ENCODE data around the gene LINC00305.

Gene LINC00305

GRCh38 chr18:64180171-64180570 lies 31.3 kb upstream of the LINC00305 start:
- ATAC-seq (ENCODE audit: low read depth) (no peak), DNase-seq (ENCODE audit: low spot score) (no peak)
- TF ChIP-seq CTCF (IDR thresholded peaks at IDR 0.05; ENCODE audit: poor library complexity, severe bottlenecking): no peak
- Histone ChIP-seq H3K4me3 (ENCODE audit: severe bottlenecking) (no peak overlapping the region), H3K36me3 (ENCODE audit: low read depth) (no peaks in the 10 kb centered on the region), H3K27me3 (ENCODE audit: insufficient read depth, poor library complexity, severe bottlenecking) (no peaks in the 10 kb centered on the region), H3K9me3 (ENCODE audit: severe bottlenecking) (no peaks in the 10 kb centered on the region), H3K27ac (ENCODE audit: poor library complexity, severe bottlenecking) (no peak overlapping the region), H3K4me1 (ENCODE audit: insufficient read depth, poor library complexity, severe bottlenecking) (no peaks in the 10 kb centered on the region)

- no peak overlapping the region for H3K27ac ChIP-seq (ENCODE audit: poor library complexity, severe bottlenecking)
- no peaks in the 10 kb centered on the region for H3K36me3 ChIP-seq (ENCODE audit: low read depth)
- no peak for TF ChIP-seq CTCF (IDR thresholded peaks at IDR 0.05; ENCODE audit: poor library complexity, severe bottlenecking)
- H3K27me3 ChIP-seq (ENCODE audit: insufficient read depth, poor library complexity, severe bottlenecking): no peaks in the 10 kb centered on the region
- no peak overlapping the region for H3K4me3 ChIP-seq (ENCODE audit: severe bottlenecking)
- H3K9me3 ChIP-seq (ENCODE audit: severe bottlenecking): no peaks in the 10 kb centered on the region
- DNase-seq (ENCODE audit: low spot score): no peak
- ATAC-seq (ENCODE audit: low read depth): no peak
- H3K4me1 ChIP-seq (ENCODE audit: insufficient read depth, poor library complexity, severe bottlenecking): no peaks in the 10 kb centered on the region
Observed at GRCh38 chr18:64179556-64180080, 30.7 kb upstream of the LINC00305 start.

- no peaks in the 10 kb centered on the region for H3K9me3 ChIP-seq (ENCODE audit: severe bottlenecking)
- no peak for ATAC-seq (ENCODE audit: low read depth)
Observed at GRCh38 chr18:64178860-64179259, 30.0 kb upstream of the LINC00305 start.

GRCh38 chr18:64175432-64175831 lies 26.5 kb upstream of the LINC00305 start:
- no peaks in the 10 kb centered on the region for H3K36me3 ChIP-seq (ENCODE audit: low read depth)
- no peak overlapping the region for H3K27ac ChIP-seq (ENCODE audit: poor library complexity, severe bottlenecking)
- ATAC-seq (ENCODE audit: low read depth): no peak
- no peaks in the 10 kb centered on the region for H3K27me3 ChIP-seq (ENCODE audit: insufficient read depth, poor library complexity, severe bottlenecking)
- no peaks in the 10 kb centered on the region for H3K9me3 ChIP-seq (ENCODE audit: severe bottlenecking)
- no peak overlapping the region for H3K4me3 ChIP-seq (ENCODE audit: severe bottlenecking)
- no peaks in the 10 kb centered on the region for H3K4me1 ChIP-seq (ENCODE audit: insufficient read depth, poor library complexity, severe bottlenecking)
- TF ChIP-seq CTCF (IDR thresholded peaks at IDR 0.05; ENCODE audit: poor library complexity, severe bottlenecking): no peak
- no peak for DNase-seq (ENCODE audit: low spot score)

More at GRCh38 chr18:64178860-64179259, 30.0 kb upstream of the LINC00305 start:
- DNase-seq (ENCODE audit: low spot score): no peak
- H3K27ac ChIP-seq (ENCODE audit: poor library complexity, severe bottlenecking): no peak overlapping the region
- H3K36me3 ChIP-seq (ENCODE audit: low read depth): no peaks in the 10 kb centered on the region
- no peaks in the 10 kb centered on the region for H3K27me3 ChIP-seq (ENCODE audit: insufficient read depth, poor library complexity, severe bottlenecking)
- no peak overlapping the region for H3K4me3 ChIP-seq (ENCODE audit: severe bottlenecking)
- TF ChIP-seq CTCF (IDR thresholded peaks at IDR 0.05; ENCODE audit: poor library complexity, severe bottlenecking): no peak
- no peaks in the 10 kb centered on the region for H3K4me1 ChIP-seq (ENCODE audit: insufficient read depth, poor library complexity, severe bottlenecking)

DNA sequence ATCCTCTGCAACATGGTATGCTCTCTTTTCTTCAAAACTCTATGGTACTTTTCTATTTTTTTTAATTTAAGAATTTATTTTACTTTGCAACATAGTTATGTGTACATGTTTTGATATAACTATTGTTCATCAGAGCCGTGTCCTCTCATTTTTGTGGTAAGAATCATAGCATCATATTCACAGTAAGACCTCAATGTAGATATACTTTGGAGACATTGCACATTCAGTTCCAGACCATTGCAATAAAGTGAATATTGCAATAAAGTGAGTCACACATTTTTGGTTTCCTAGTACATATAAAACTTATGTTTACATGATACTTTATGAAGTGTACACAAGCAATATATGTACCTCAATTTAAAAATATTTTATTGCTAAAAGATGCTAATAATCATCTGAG lies 22.7 kb upstream of the LINC00305 start:
- TF ChIP-seq CTCF (IDR thresholded peaks at IDR 0.05; ENCODE audit: poor library complexity, severe bottlenecking): no peak
- no peak for DNase-seq (ENCODE audit: low spot score)
- H3K4me3 ChIP-seq (ENCODE audit: severe bottlenecking): no peak overlapping the region
- H3K36me3 ChIP-seq (ENCODE audit: low read depth): no peaks in the 10 kb centered on the region
- no peak for ATAC-seq (ENCODE audit: low read depth)
- H3K9me3 ChIP-seq (ENCODE audit: severe bottlenecking): no peaks in the 10 kb centered on the region
- H3K4me1 ChIP-seq (ENCODE audit: insufficient read depth, poor library complexity, severe bottlenecking): no peaks in the 10 kb centered on the region
- H3K27me3 ChIP-seq (ENCODE audit: insufficient read depth, poor library complexity, severe bottlenecking): no peaks in the 10 kb centered on the region
- H3K27ac ChIP-seq (ENCODE audit: poor library complexity, severe bottlenecking): no peak overlapping the region

Data from RWPE2 (cell line).